Activated T-cell treated with anti-CD3 and anti-CD28 coated beads for 4 hours (primary cell): ENCODE results near the gene IL10.
"Not testable (repeated sequence)": the region's sequence is repeated elsewhere in the genome, so short reads cannot be mapped to it uniquely, and the experiment has no call there.

ENCODE experiments used
- DNase-seq: peaks from one replicate; pipeline ENCODE4 v3.0.0-alpha.2; 2020

Gene IL10

DNA sequence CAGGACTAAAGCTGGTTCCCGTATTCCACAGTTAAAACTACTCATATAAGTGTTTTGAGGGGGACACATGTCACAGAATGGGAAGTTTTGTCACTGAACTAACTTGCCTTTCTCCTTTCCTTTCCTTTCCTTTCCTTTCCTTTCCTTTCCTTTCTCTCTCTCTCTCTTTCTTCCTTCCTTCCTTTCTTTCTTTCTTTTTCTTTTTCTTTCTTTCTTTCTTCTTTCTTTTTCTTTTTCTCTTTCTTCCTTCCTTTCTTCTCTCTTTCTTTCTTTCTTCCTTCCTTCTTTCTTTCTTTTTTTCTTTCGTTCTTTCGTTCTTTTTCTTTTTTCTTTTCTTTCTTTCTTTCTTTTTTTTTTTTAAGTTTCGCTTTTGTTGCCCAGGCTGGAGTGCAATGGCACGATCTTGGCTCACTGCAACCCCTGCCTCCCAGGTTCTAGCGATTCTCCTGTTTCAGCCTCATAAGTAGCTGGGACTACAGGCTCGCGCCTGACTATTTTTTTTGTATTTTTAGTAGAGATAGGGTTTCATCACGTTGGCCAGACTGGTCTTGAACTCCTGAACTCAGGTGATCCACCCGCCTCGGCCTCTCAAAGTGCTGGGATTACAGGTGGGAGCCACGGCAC is 9.4 kb downstream of the IL10 start:
- DNase-seq: not testable (repeated sequence)

- DNase-seq: no peak
Observed at GRCh38 chr1:206761159-206761768, 11.0 kb downstream of the IL10 start.

DNA sequence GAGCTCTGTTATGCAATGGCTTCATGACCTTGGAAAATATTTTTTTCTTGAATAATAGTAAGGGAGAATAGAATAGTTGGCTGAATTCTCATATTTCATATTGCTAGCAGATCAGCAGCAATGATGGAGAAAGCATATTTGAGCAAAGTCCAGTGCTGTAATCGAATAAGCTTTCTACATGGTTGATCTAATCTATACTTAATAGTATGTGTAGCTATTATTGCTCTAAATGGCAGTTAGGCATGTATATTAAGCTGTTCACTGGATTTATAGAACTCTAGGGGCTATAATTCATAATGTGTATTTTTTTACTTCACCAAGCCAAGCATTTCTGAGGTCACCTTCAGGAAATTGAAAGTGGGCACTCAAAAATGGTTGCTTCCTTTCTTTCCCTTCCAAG is 11.7 kb downstream of the IL10 start:
- no peak for DNase-seq

GRCh38 chr1:206757524-206758266 is 14.6 kb downstream of the IL10 start:
- DNase-seq: no peak

DNA sequence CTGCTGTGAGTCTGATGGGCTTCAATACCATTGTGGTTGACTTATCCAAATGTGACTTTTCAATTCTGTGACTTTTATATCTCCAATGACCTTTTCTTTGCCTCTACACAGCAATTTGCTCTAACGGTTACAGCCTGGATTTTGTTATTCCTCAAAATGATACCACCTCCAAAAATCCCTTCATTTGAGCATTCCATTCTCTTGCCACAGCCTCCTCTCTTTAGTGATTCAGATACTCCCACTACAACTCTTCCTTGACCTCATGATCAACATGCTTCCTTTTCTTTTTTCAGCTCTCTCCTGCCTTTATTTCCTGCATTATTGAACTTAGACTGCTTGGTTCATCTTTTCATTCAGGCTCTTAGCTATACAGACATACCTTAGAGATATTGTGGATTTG is 18.3 kb downstream of the IL10 start:
- no peak for DNase-seq

GRCh38 chr1:206753141-206753540 is 19.2 kb downstream of the IL10 start:
- DNase-seq: no peak

DNA sequence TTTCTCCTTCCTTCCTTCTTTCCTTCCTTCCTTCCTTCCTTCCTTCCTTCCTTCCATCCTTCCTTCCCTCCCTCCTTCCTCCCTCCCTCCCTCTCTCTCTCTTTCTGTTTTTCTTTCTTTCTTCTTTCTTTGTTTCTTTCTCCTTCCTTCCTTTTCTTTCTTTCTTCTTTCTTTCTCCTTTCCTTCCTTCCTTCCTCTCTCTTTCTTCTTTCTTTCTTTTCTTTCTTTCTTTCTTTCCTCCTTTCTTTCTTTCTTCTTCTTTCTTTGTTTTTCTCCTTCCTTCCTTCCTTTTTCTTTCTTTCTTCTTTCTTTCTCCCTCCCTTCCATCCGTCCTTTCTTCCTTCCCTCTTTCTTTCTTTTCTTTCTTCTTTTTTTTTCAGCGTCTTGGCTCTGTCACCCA is 19.8 kb downstream of the IL10 start:
- DNase-seq: no peak

- DNase-seq: no peak
Observed at GRCh38 chr1:206751891-206752290, 20.4 kb downstream of the IL10 start.

DNA sequence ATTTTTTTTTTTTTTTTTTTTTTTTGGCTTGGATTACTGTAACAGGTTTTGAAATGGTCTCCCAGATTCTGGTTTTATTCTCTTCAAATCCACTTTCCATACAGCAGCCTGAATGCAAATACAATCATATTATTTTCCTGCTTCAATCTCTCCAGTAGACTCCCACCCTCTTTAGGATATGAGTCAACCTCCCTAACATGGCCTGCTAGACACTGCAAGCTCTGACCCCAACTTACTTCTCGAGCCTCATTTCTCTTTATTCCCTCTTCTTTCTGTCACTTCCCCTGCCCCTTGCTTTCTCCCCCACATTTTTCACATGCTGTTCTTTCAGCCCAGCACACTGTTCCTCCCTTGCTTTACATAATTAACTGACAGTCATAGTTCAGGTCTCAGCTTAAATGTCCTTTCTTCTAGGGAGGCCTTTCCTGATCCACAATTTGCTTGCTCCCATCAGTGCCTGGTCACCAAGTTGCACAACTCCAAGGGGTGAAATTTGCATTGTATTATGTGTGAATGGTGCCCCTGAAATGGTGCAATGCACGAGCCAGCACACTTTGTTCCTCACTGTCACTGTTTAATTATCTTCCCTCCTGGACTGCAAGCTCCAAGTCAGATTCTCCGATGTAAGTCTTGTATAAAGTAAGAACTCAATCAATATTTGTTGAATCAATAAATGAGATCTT is 23.8 kb downstream of the IL10 start:
- no peak for DNase-seq

DNA sequence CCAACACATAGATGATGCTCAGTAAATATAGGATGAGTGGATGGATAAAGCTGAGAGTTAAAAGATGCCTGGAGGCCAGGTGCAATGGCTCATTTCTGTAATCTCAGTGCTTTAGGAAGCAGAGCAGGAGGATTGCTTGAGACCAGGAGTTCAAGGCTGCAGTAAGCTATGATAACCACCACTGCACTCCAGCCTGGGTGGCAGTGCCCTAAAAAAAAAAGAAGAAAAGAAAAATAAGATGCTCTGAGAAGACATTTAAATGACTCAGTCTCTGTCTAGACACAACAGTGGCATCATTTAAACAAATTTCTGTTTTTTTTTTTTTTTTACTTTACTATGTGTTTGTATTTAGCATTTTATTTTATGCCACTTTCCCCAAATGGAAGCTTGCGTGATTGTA is 27.0 kb downstream of the IL10 start:
- no peak for DNase-seq

DNA sequence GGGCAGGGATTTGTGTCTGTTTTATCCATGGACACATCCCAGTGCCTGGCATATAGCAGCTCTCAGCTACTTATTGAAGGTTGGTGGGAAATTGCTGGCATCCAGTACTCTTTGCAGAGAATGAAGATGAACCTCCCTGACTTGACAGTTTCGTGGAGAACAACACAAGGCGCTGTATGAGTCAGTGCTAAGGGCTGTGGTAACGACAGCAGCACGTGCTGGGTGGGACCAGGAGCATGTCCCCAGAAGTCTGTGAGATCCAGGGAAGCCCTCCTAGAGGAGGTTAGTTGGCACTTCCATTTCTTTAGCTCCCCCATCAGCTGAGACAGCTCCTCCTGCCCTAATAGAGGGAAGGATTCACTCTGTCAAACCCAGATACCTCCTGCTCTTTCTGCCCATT is 27.6 kb downstream of the IL10 start:
- DNase-seq: no peak

DNA sequence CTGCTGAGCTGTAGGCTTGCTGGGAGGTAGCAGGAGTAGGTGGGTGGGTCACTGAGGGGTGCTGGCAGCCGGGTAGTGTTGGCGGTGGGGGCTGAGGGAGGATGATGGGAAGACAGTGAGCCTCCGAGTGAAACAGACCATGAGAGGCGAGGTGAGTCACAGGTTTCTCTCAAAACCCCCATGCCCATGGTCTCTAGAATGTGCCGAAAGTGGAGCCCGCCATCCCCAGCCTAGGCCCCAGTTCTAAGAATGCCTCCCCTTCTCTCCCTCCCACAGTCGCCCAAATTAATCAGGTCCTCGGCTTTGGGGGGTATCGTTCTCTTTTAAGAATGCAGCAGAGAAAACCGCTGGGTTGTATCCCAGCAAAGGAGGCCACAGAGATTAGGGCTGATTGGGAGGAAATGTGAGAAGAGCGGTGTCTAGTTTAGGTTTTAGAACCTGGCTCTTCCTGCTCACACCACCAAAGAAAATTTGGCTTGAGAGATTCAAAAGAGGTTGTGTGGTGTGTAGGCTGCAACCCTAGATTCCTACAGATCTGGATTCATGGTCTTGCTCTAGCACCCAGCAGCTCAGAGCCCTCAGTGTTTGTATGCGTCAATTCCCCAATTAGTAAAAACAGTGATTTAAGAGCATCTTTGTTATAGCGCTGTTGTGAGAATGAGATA is 29.4 kb downstream of the IL10 start:
- no peak for DNase-seq

GRCh38 chr1:206741142-206741701 is 31.1 kb downstream of the IL10 start:
- no peak for DNase-seq

DNA sequence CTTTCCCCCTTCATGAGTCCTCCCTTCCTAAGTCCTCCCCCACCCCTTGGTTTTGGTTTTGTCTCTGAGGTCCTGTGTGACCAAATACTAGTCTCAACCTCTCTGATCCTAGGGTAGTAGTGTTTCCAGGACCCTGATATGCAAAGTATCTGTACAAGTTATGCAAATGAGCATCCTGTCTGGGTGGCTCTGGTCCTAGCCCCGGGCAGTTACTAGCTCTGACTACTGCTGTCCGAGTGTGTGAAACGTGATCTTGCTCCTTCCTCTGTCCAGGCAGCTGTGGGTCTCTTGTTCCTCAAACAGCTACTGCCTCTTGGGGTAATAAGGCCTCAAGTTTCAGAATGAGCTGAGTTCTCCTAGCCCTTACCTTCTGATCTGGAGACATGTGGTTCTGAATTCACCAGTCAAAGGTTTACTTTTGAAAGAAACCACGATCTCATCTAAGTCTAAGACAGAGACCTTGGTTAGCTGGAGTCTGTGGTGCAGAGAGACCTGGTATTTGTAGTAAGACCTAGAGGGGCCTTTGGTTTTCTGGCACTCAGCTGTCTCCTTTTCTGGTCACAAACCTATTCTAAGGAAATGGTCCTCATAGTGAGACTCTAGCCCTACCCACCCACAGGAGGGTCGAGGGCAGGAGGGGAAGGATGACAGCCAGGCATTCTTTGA is 32.8 kb downstream of the IL10 start:
- DNase-seq: no peak

DNA sequence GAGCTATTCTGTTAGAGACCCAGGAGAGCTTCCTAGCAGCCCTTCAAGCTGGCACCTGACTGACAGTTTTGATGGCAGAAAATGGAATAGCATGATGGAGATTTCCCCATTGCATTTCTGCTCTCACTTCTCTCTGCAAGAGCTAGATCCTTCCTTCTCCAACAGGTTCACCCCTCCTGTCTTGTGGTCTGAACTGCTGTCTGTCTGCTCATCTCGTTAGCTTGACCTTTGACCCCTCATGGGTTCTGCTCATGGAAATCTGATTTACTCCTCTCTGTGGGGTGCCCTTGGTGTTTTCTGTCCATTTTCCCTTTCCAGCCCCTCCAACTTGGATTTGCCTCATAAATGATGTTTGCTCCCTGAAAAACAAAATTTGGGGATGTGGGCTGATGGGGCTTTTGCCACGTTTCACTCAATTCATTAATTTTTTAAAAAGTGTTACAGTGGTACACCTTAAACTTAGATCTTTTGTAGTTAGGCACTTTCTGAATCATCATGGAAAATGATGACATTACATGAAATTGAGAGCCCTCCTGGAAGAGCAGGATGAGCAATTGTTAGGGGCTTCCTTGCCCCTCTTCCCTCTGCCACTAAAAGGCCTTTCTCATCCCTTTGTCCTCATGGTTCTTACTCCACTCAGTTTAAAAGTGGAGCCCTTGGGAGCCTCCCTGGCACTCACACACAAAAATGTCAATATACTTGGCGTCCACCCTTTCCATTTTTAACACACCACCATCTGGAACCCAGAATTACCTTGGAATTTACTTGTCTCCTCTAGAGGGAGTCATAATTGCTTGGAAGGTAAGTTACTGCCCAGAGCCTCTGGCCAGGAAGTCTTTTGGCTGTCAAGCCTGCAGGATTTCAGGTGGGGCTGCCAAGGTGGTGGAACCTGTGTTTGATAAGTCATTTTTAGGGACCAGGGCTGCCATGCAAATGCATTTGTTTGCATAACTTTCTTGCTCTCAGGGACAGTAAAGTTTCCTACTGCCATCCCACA is 33.6 kb downstream of the IL10 start:
- no peak for DNase-seq

DNA sequence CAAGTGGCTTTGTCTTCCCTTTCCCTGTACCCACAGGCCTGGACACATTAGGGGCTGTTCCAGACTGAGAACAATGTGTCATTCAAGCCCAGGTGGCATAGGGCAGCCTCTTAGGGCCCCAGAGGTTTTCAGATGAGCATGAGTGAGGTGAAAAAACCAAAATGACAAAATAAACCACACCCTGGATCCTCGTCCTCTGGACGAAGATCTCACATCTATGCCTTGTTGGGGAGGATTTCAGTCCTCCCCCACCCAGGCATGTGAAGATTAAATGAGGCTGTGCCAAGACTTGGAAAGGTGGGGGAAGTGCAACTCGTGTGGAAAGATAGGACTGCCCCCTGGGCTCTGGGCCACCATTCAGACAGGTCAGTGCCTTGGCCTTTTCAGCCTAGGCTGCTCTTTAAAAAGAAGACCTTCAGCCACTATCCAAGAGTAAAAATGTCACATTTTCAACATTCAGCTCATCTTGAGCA is 34.5 kb downstream of the IL10 start:
- DNase-seq: no peak

- DNase-seq: peak; percentile 29
Observed at GRCh38 chr1:206736878-206737728, 35.2 kb downstream of the IL10 start.

- DNase-seq: no peak
Observed at GRCh38 chr1:206735553-206736031, 36.7 kb downstream of the IL10 start.

DNA sequence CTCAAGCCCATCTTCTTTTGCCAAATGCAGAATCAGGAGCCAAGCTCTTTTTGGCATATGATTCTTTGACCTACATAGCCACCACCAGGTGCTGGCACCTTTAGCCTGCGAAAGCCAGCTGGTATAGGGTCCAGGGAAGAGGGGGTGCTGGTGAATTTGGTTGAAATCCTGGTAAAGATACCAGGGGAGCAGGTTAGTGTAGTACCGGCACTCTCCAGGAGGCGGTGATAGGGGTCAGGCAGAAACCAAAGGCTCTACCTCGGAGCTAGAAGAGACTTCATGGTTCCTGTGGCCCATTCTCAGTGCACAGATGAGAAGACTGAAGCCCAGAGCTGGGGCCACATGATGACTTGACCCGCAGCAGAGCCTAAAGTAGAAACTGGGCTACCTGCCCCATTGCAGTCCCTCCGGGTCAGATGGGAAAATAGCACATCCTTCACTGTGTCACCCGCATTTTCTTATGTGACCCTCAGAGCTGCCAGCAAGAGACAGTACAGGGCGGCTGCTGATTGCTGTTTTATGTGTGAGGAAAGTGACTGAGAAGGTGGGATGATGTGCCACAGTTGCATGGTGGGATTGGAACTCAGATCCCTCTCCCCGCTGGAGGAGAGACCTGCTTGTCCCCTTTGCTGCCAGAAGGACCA is 37.7 kb downstream of the IL10 start:
- peak; percentile 81 for DNase-seq
